GM18909 (cell line): Measurements from ENCODE around the gene RGS9.
A peak's percentile ranks its signal among the peaks of the same experiment; 100 is the strongest.
"Not testable (repeated sequence)": the region's sequence is repeated elsewhere in the genome, so short reads cannot be mapped to it uniquely, and the experiment has no call there.

Experiments used
- ATAC-seq: cut with Tn5 transposase; IDR thresholded peaks from one replicate; pipeline ENCODE4 v1.9.1; 2021; ENCODE audit warnings: mild to moderate bottlenecking; ENCODE audit not compliant: unreplicated experiment, poor library complexity

RGS9 gene

DNA sequence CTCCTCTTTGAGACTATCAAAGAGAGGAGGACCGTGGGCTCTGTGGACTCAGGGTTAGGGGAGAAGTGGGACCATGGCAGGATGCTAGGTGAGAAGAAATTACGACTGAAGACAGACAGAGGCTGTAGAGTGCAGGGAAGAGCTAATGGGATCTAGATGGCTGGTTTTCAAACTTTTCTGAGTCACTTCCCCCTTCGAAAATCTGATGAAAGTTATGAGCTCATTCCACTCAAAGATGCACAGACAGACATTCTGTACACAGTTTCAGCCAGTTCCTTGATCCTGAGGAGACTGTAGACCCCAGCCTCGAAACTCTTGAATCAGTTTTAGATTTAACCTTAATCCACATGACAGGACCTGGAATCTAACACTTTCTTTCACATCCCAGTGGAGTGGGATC is 40.7 kb downstream of the RGS9 start:
- no peak for ATAC-seq

DNA sequence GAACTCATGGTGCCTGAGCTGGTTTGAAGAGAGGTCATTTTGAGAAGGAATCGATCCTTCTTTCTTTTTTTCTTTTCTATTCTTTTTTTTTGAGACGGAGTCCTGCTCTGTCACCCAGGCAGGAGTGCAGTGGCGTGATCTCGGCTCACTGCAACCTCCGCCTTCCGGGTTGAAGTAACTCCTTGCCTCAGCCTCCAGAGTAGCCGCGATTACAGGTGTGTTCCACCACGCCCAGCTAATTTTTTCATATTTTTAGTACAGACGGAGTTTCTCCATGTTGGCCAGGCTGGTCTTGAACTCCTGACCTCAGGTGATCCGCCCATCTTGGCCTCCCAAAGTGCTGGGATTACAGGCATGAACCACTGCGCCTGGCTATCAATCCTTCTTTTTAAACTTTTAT is 43.1 kb downstream of the RGS9 start:
- not testable (repeated sequence) for ATAC-seq

DNA sequence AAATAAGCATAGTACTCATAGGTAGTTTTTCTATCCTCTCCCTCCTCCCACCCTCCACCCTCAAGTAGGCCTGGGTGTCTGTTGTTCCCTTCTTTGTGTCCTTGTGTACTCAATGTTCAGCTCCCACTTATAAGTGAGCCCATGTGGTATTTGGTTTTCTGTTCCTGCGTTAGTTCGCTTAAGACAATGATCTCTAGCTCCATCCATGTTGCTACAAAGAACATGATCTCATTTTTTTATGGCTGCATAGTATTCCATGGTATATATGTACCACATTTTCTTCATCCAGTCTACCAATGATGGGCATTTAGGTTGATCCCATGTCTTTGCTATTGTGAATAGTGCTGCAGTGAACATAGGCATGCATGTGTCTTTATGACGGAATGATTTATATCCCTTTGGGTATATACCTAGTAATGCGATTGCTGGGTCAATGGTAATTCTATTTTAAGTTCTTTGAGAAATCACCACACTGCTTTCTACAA is 43.6 kb downstream of the RGS9 start:
- ATAC-seq: not testable (repeated sequence)

DNA sequence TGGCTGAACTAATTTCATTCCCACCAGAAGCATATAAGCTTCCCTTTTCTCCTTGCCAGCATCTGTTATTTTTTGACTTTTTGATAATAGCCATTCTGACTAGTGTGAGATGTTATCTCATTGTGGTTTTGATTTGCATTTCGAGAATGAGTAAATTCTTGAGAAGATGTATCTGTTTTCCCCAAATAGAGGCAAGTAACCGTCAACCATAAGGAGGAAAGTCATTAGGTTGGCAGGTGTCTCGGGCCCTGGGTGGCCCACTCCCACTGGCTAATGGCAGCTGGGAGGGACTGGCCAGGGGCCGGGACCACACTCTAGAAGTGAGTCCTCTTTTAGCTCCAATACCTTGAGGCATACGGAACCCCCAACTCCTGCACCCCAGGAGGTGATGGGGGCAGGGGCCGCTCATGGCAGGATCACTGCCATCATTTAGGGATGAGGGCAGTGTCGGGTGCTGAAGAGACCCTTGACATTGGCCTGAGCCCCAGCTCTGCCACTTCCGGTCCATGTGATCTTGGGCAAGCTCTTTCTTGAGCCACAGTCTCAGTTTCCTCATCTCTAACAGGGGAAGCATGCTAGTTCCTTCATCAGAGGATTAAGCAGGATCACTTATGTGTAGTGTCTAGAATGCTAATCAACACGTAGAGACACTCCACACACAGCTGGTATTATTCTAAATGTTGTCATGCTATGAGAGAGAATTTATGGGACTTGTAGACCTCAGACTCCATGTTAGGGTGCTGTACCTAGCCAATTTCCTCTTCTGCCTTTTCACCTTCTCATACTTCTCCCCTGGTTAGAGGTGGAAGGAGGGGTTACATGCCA is 44.3 kb downstream of the RGS9 start:
- ATAC-seq: peak; percentile 70

DNA sequence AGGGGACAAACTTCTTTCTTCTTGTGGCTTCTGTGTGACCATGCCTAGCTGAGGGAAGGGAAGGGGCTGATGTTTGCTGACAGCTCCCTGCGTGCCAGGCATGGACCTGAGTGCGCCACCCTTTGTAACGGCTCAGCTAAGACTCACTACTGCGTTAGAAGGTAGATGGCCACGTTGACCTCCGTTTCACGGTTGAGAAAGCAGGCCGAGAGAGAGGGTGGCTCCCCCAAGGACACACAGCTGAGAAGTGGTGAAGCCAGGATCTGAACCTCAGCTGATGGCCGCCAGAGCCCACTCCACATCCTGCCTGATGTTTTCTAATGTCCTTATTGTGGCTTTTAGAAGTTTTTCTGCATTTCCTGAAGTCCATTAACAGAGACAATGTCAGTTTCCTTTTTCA is 45.1 kb downstream of the RGS9 start:
- peak; percentile 47 for ATAC-seq

DNA sequence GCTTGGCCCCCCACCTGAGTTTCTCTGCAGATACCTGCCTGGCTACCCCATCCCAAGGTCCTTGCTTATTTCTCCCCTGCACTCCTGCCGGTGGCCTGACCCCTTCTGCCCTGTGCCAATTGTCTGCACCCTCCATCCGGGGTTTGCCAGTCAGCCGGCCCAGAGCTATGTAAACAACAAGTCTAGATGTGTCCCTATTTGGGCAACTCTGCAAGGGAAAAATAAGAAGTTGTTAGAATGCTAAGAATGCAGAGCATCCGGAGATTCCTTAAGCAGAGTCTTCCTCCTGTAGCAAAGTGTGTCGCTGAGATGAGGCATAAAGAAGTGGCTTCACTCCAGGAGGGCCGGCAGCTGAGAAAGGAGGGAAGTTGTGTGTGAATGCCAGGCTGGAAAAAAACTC is 46.6 kb downstream of the RGS9 start:
- no peak for ATAC-seq

DNA sequence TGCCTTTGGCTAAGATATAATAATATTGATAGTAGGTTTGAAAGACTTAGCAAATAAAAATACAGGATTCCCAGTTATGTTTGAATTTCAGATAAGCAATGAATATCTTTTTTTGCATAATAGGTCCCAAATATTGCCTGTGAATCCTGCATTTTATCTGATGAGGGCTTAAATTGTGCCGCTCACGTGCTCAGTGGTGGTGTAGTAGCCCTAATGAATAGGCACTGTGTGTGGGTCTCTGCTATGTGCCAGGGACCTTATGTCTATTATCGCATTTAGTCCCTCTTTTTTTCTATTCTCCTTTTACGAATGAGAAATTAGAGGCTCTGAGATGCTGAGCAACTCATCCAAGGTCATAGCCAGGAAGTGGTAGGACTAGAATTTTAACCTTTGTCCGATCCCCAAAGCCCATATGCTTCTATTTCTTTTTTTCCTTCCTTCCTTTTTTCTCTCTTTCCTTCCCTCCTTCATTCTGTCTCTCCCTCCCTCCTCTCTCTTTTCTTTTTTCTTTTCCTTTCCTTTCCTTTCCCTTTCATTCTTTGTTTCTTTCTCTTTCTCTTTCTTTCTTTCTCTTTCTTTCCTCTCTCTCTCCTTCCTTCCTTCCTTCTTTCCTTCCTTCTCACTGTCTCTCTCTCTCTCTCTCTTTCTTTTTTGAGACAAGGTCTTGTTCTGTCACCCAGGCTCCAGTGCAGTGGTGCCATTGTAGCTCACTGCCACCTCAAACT is 47.2 kb downstream of the RGS9 start:
- no peak for ATAC-seq

DNA sequence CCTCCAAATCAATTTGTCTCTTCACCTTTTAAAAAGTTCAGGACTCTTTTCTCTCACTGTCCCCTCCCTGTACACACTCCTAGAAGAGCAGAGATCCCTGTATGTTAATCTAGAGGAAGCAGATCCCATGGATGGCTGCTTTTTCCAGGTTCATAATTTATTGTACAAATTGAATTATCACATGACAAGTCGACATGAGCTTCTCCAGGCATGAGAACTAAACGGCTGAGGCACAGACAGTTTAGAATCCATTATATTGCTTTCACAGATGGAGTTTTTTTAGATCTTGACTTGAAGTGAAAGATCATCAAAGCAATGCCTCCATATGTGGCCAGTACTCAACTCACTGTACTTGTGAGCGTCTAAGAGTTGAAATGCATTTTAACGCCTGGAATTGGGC is 47.9 kb downstream of the RGS9 start:
- ATAC-seq: no peak

DNA sequence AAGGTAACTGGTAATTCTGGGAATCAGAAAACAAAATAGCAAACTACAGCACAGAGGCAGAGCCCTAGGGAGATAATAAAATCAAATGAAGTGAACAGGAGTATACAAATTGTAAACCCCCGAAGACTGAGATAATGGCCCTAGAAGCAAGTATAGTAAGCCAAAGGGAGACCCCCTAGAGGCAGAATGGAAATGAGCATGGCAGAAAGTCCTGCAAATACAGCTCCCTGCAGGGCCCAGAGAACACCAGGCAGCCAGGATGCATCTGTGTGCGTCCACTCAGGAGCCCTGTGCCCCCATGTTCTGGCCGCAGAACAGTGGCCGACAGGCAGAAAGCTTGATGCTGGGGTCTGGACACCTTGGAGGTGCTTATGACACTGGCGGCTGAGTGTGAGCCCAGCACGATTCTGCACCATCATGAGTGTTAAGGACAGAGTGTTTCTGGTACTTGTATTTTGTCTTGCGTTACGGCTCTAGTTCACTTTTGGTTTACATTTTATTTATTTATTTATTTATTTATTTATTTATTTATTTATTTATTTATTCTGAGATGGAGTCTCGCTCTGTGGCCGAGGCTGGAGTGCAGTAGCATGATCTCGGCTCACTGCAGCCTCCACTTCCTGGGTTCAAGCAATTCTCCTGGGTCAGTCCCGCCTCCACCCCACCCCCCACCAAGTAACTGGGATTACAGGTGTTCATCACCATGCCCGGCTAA is 48.7 kb downstream of the RGS9 start:
- ATAC-seq: no peak

DNA sequence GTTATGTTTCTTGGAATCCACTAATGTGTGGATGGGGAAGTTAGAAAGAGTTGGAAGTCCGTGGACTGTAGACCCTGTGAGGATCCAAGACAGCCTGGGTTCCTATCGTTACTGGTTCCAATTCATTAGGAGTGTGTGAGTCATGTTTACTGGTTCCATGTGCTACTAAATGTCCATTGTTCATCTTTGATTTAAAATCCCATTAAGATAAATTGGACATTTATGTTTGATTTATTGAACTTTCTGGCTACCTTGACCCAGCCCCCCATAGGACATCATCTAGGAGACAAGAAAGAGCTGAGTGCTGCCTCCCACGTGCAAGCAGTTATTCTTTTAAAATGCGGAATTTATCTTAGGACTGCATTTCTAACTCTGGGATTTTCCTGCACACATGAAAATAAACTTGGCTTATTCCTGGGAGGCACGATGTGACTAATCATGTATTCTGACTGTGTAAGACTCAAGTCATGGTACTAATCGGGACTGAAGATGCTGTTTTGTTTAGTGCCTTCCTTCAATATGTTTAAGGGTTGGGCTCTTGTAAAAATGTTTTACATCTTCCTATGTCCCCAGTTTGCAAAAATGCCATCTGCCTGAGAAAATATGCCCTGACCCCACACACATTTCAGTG is 53.4 kb downstream of the RGS9 start:
- no peak for ATAC-seq

DNA sequence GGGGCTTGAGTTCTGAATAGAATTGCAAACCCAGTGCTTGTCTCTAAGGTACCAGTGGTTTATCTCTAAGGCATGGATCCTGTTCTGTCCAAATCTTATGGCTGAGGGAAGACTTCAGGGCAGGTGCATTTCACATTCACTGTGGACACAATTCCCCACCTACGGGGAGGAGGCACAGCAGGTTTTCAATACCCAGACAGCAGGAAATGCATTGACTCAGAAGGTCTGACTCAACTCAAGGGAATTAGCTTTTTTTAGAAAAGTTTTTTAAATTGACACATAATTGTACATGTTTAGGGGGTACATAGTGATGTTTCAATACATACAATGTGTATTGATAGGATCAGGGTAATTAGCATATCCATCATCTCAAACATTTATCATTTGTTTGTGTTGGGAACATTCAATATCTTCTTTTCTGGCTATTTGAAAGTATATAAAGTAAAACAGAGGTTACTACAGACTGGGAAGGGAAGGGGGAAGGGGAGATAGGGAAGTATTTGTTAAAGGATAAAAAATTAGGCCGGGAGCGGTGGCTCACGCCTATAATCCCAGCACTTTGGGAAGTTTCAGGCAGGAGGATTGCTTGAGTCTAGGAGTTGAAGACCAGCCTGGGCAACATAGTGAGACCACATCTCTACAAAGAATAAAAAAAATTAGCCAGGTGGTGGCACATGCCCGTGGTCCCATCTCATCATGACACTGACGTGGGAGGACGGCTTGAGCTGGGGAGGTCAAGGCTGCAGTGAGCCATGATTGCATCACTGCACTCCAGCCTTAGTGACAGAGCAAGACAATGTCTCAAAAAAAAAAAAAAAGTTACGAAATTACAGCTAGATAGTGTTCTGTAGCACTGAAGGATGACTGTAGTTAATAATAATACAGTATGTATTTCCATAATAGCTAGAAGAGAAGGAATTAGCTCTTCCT is 54.9 kb downstream of the RGS9 start:
- no peak for ATAC-seq

DNA sequence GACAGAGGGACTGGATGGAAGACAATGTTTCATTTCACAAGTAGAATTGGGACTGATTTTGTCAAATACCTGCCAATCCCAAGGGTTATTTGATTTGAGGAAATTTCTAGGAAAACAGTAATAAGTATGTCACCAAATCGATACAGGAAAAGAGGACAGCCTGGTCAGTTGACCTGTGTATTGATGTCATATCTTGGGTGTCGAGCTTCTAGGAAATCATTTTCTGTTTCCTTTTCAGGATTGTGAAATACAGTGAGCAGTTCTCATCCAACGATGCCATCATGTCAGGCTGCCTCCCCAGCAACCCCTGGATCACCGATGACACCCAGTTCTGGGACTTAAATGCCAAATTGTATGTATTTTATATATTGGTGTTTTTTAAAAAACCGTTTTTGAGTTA is 56.1 kb downstream of the RGS9 start:
- no peak for ATAC-seq

DNA sequence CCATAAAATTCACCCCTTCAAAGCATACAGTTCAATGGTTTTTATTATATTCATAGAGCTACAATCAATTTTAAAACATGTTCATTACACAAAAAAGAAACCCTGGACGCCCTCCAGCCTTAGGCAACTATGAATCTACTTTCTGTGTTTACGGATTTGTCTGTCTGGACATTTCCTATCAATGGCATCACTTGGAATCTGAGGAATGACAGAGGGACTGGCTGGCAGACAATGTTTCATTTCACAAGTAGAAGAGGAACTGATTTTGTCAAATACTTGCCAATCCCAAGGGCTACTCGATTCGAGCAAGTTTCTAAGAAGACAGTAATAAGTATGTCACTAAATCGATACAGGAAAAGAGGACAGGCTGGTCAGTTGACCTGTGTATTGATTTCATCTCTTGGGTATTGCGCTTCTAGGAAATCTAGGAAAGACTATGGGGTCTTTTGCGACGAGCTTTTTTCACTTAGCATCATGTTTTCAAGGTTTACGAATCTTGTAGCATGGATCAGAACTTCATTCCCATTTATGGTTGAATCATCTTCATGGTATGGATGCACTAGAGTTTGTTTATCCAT is 56.6 kb downstream of the RGS9 start:
- no peak for ATAC-seq

DNA sequence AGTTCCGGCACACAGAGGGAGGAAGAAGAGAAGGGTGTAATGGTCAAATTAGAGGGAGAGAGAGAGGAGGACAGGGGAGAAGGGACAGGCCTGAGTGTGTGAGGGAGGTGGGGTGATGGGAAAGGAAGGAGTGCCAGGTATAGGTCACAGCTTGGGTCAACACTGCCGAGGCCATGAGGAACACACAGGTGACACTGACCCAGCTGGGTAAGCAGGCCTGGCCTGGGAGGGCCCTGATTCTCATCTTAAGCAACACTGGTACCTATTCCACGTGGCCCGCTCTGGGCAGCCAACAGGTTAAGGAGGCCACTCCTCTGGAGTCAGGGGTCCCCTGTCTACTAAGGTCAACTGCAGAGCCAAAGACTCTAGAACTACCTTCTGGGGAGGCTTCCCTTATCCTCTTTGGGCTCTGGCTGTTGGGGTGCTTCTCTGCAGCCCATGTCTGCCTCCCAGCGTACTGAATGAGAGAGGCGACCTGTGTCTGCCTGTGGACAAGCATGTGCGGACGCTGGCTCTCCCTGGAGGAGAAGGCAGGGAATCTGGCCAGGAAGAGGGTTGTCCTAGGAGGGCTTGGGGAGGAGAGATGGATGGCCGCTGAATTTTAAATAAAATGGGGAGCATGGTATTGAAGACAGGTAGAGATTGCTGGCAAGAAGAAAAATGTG is 57.6 kb downstream of the RGS9 start:
- ATAC-seq: no peak

DNA sequence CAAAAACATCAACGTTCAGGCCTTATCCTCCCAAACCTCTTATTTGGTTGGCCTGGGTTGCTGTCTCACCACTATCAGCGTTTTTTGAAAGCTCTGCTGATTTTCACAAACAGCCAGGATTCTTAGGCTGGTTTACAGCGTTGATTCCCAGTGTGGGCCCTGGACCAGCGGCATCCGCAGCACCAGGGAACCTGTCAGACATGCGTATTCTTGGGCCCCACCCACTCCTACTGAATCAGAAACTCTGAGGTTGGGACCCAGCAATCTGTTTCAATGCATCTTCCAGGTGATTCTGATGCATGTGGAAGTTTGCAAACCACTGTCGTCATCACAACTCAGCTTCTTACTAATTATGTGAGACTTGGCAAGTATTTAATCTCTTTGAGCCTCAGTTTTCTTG is 58.5 kb downstream of the RGS9 start:
- no peak for ATAC-seq

DNA sequence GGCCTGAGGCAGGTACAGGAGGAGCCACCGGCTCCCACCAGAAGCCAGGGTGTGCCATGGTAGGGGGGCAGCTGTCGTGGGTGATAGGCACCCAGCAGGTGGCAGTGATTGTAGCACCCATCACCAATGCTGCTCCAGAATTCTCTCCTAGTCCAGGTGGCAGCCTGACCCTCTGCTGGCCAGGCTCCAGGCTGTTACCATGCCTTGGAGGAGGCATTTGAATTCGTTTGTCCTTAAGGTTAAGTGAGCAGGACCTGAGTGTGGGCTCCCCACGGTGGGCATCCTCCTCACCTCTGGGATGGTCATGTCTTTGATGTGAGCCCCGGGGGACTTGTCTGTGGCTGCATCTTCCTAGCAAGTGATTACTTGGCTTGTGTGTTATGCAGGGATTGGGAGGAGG is 59.4 kb downstream of the RGS9 start:
- ATAC-seq: no peak

DNA sequence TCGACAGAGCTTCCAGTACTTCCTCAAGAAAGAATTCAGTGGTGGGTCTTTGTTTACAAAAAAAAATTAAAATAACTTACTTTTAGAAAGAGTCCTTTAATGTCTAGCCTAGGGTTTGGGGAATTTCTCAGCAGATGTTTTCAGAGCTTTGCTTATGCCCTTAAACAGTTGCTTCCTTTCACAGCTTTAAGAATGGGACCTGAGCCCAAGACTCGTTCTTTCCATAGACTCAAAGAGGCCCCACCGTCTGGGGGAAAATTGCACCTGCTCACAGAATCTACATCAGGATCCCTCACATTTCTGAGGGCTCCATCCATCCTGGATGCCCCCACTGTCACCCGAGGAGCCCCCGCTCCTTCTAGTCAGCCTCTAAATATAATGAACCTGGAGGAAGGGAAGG is 60.0 kb downstream of the RGS9 start:
- ATAC-seq: no peak

DNA sequence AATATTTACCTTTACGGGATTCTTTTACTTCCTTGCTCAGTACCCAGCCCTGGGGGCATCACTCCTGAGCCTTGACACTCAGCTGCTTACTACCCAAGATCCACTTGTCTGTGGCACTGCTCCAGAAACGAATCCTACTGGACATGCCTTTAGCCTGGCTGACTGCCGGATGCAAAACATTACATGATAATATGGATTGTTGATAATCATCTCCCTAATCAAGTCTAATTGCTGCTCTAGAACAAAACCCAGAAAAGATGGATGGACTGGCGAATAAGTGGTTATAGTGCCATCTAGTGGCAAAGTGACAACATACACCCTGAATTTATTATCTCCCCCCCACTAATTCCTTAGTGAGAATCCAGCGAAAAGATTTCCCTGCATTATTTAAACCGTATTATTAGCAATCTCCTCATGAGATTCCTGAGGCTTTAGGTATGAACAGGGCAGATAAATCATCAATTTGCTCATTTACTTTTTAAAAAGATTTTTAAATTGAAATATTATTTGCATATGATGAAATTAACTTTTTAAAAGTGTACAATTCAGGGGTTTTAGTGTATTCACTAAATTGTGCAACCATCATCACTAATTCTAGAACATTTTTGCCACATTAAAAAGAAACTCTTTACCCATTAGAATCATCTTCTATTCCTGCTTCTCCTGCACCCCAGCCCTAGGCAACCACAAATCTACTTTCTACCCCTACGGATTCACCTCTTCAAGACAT is 61.6 kb downstream of the RGS9 start:
- ATAC-seq: no peak
